Thoracic aorta (tissue), 2 donors: ENCODE data around the gene UGCG. TPM values are rescaled to one million over a fixed set of nuclear protein-coding genes. Genes with fewer than 3 reads are reported as not detected.

Experiments used
- ATAC-seq: fragments of 150-250 bp; one replicate; pipeline ENCODE4 v1.8.0; 2017; ENCODE audit warnings: low read depth; ENCODE audit not compliant: insufficient number of reproducible peaks, low FRiP score
- DNase-seq: peaks from one replicate; pipeline ENCODE4 v3.0.0-alpha.2; 2020; ENCODE audit warnings: low spot score
- H3K27ac ChIP-seq, 2 donors: fragments of 200-600 bp; sonication (generic); 1 replicate in 1 of 2; 2 replicates in 1 of 2; pipeline ENCODE4 v1.5.1; 2016; ENCODE audit warnings: mild to moderate bottlenecking in 2 of 2, moderate library complexity in 2 of 2
- H3K27me3 ChIP-seq: fragments of 200-600 bp; sonication (generic); replicated peaks from 2 replicates; pipeline ENCODE4 v1.6.0; 2016; ENCODE audit warnings: mild to moderate bottlenecking; ENCODE audit not compliant: insufficient read depth
- H3K36me3 ChIP-seq: fragments of 200-600 bp; sonication (generic); one replicate; pipeline ENCODE4 v1.5.1; 2016
- H3K4me1 ChIP-seq, 2 donors: fragments of 200-600 bp; sonication (generic); 1 replicate in 1 of 2; 2 replicates in 1 of 2; pipeline versions ENCODE4 v1.5.1 to v1.6.0; 2016; ENCODE audit warnings: low read depth in 2 of 2, mild to moderate bottlenecking in 1 of 2; ENCODE audit not compliant: control insufficient read depth in 1 of 2
- H3K4me3 ChIP-seq: fragments of 200-600 bp; sonication (generic); 2 replicates; pipeline ENCODE4 v1.5.1; 2016; ENCODE audit warnings: mild to moderate bottlenecking
- H3K9me3 ChIP-seq: fragments of 200-600 bp; sonication (generic); 2 replicates; pipeline ENCODE4 v1.5.1; 2016
- total RNA-seq, 2 donors: library from RNA; depleted of rRNA; stranded (reverse); fragments of >200 nt; gene quantifications; one replicate each; pipeline versions ENCODE4 v1.1.0 to v1.2.3, GENCODE V29; 2016
- TF ChIP-seq, protein P1 (sequence below): fragments of 200-600 bp; sonication (generic); IDR thresholded peaks from one replicate; pipeline ENCODE4 v1.5.1; 2019; ENCODE audit warnings: antibody characterized with exemption

UGCG gene
- total RNA-seq, 2 donors from 2014 or later, result 17.9 to 87.8 TPM

DNA sequence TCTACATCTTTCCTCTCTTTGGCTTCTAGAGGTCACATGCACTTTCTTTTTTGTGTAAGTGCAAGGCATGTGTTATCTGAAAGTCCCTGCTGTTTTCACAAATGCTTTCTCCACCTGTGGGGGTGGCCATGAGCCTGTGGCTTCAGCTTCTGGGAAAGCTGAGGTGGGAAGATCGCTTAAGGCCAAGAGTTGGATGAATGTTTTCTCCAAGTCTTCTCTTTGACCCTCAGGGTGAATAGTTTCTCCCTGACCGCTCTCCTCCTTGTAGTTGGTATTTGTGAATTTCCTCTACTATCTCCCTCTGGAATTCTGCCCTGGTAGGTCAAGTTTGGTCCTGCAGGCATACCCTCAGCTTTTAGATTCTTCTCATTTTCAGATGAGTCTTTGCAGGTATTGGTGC is 74.2 kb downstream of the UGCG start:
- no peaks in the 10 kb centered on the region for H3K27me3 ChIP-seq
- no peak for DNase-seq
- TF ChIP-seq, protein P1, sequence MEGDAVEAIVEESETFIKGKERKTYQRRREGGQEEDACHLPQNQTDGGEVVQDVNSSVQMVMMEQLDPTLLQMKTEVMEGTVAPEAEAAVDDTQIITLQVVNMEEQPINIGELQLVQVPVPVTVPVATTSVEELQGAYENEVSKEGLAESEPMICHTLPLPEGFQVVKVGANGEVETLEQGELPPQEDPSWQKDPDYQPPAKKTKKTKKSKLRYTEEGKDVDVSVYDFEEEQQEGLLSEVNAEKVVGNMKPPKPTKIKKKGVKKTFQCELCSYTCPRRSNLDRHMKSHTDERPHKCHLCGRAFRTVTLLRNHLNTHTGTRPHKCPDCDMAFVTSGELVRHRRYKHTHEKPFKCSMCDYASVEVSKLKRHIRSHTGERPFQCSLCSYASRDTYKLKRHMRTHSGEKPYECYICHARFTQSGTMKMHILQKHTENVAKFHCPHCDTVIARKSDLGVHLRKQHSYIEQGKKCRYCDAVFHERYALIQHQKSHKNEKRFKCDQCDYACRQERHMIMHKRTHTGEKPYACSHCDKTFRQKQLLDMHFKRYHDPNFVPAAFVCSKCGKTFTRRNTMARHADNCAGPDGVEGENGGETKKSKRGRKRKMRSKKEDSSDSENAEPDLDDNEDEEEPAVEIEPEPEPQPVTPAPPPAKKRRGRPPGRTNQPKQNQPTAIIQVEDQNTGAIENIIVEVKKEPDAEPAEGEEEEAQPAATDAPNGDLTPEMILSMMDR, result no peak

DNA sequence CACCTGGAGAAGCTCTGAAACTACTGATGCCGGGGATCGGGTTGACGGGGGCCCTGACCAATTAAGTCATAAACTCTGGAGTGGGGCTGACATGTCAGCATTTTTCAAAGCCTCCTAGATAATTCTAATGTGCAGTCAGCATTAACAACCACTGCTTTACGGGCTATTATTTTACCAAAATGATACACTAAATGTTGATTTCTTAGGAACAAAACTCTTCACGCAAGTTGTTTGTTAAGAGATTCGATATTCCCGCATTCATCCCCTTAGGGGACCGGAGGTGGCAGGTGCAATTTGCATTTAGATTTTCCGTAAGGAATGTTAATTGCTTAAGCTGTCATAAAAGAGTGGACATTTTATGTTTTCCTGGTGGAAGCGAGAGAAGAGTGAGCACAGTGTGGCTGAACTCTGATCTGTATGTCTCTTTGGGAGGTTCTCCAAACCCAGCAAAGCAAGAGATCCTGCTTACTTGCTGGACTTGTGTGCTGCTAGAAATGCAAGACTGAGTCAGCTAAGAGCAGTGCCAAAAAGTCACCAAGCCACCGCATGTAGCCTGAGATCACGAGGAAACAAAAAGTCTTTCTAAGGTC is 77.6 kb downstream of the UGCG start:
- DNase-seq (no peak), ATAC-seq (no peak)
- H3K4me3 ChIP-seq, result no peak overlapping the region
- no peaks in the 10 kb centered on the region for H3K36me3 ChIP-seq
- TF ChIP-seq, protein P1, result no peak
- no peaks in the 10 kb centered on the region for H3K9me3 ChIP-seq
- H3K27ac ChIP-seq, result no peak overlapping the region
- H3K27me3 ChIP-seq, result no peaks in the 10 kb centered on the region
- H3K4me1 ChIP-seq, result no peaks in the 10 kb centered on the region

More for the DNA sequence above, 74.2 kb downstream of the UGCG start:
- Histone ChIP-seq H3K9me3 (no peaks in the 10 kb centered on the region), H3K4me1 (no peaks in the 10 kb centered on the region), H3K36me3 (no peaks in the 10 kb centered on the region), H3K4me3 (no peak overlapping the region), H3K27ac (no peak overlapping the region)
- ATAC-seq, result no peak

- no peaks in the 10 kb centered on the region for H3K27me3 ChIP-seq
- H3K36me3 ChIP-seq, result no peaks in the 10 kb centered on the region
- TF ChIP-seq, protein P1, result no peak
- no peaks in the 10 kb centered on the region for H3K4me1 ChIP-seq
- no peak overlapping the region for H3K4me3 ChIP-seq
- H3K27ac ChIP-seq, result no peak overlapping the region
- no peak for ATAC-seq
- DNase-seq, result no peak
- no peaks in the 10 kb centered on the region for H3K9me3 ChIP-seq
Measured at GRCh38 chr9:111975709-111976108, 79.1 kb downstream of the UGCG start.

DNA sequence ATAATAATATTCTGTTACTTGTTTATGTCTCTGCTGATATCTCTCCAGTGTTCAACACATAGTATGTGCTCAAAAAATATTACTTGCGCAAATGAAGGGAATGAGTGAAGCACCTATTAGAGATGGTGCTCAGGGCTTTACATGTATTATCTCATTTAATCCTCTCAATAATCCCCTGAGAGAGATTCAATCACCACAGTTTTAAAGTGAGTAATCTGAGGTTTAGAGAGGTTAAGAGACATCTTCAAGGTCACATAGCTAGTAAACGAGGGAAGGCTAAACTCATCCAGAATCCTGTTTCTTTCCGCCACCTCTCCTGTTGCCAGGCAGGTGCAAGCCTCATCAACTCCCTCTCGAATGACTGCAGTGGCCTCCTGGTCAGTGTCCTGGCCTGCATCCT is 82.0 kb downstream of the UGCG start:
- Histone ChIP-seq H3K36me3 (no peaks in the 10 kb centered on the region), H3K4me3 (no peak overlapping the region), H3K27ac (no peak overlapping the region), H3K9me3 (no peaks in the 10 kb centered on the region), H3K4me1 (no peaks in the 10 kb centered on the region), H3K27me3 (no peaks in the 10 kb centered on the region)
- DNase-seq (no peak), ATAC-seq (no peak)
- TF ChIP-seq, protein P1, result no peak

DNA sequence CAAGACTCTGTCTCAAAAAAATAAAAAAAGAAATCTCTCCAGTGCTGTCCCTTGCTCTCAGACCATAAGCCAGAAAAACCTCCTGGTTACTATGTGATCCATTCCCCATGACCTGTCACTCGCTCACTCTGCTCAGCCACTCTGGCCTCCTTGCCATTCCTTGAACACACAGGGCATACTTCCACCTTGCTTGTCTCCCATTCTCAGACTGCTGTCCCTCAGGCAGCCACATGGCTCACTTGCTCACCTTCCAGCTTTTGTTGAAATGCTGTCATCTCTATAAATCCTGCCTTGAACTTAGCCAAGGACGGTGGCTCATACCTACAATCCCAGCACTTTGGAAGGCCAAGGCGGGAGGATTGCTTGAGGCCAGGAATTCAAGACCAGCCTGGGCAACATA is 82.9 kb downstream of the UGCG start:
- H3K4me1 ChIP-seq, result no peaks in the 10 kb centered on the region
- no peaks in the 10 kb centered on the region for H3K36me3 ChIP-seq
- no peaks in the 10 kb centered on the region for H3K9me3 ChIP-seq
- H3K27me3 ChIP-seq, result no peaks in the 10 kb centered on the region
- no peak overlapping the region for H3K4me3 ChIP-seq
- no peak for DNase-seq
- no peak overlapping the region for H3K27ac ChIP-seq
- TF ChIP-seq, protein P1, result no peak
- no peak for ATAC-seq
